Measurements from ENCODE around the gene NCAN.
"Not testable (repeated sequence)": the region's sequence is repeated elsewhere in the genome, so short reads cannot be mapped to it uniquely, and the experiment has no call there.

NCAN gene

DNA sequence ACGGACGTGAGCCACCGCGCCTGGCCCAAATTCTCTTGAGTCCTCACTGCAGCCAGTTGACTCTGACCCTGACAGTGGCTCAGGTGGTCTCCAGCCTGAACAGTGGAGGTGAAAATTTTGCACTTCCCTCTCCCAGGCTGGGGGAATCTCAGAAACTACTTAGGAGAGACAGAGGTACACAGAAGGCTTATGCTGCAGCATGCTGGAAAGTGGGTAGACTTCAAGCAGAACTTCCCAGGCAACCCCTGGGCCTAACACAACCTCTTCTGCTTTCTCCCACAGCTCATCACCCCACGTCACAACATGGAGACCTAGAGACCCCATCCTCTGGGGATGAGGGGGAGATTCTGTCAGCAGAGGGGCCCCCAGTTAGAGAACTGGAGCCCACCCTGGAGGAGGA is 14.4 kb downstream of the NCAN start:
- no peak for DNase-seq

DNA sequence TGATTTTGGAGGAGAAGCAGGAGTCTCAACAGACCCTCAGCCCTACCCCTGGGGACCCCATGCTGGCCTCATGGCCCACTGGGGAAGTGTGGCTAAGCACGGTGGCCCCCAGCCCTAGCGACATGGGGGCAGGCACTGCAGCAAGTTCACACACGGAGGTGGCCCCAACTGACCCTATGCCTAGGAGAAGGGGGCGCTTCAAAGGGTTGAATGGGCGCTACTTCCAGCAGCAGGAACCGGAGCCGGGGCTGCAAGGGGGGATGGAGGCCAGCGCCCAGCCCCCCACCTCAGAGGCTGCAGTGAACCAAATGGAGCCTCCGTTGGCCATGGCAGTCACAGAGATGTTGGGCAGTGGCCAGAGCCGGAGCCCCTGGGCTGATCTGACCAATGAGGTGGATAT is 14.9 kb downstream of the NCAN start:
- no peak for DNase-seq

DNA sequence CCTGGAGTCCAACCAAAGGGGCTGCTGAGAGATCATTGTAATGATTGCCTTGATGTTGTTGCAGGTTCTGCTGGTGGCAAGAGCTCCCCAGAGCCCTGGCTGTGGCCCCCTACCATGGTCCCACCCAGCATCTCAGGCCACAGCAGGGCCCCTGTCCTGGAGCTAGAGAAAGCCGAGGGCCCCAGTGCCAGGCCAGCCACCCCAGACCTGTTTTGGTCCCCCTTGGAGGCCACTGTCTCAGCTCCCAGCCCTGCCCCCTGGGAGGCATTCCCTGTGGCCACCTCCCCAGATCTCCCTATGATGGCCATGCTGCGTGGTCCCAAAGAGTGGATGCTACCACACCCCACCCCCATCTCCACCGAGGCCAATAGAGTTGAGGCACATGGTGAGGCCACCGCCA is 15.5 kb downstream of the NCAN start:
- no peak for DNase-seq

DNA sequence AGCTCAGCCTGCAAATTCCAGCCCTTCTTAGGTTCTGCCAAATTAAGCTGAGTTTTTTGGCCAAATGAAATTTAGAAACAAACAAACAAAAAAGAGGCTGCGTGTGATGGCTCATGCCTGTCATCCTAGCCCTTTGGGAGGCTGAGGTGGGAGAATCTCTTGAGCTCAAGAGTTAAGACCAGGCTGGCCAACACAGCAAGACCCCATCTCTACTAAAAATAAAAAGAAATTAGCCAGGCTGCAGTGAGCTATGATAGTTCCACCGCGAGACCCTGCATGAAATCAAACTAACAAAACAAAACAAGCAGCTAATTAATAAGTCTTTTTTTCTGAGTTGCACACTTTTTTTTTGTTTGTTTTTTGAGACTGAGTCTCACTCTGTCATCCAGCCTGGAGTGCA is 17.9 kb downstream of the NCAN start:
- no peak for DNase-seq

- DNase-seq = no peak
These were observed 19.2 kb downstream of the NCAN start for GRCh38 chr19:19230999-19231398.

GRCh38 chr19:19232261-19232721 is 20.5 kb downstream of the NCAN start:
- DNase-seq = no peak

DNA sequence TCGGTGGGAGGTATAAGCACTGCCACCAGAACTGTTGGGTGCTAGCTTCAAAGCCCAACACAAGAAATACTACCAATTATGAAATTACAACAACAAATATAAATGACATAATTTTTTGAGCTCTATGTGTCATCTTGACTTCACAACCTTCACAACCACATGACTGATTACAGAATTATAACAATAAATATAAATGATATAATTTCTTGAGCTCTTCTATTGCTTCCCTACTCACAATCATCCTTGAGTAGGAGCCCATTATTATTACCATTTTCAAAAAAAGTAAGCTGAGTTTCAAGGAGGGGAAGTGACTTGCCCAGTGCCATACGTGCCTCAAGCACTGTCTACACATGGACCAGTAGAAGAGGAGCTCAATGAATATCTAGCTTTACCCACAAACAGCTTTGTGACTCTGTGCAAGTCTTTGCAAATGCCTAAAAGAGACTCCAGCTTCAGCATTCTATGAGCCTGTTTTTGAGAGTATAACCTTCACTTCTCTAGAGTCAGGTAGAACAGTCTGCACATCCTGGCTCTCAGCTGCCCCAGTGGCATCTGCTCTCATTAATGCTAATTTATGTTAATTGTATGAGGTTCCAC is 22.6 kb downstream of the NCAN start:
- no peak for DNase-seq

DNA sequence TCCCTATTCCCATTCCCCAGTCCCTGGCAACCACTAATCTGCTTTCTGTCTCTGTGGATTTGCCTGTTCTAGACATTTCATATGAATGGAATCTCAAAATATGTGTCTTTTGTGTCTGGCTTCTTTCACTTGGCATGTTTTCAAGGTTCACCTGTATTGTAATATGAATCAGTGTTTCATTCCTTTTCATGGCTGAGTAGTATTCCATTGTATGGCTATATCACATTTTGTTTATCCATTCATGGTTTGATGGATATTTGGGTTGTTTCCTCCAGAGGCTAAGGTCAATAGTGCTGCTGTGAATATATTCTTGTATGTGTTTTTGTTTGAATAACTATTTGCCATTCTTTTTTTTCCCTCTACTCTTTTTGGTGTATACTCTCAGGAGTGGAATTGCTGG is 24.4 kb downstream of the NCAN start:
- DNase-seq = no peak

GRCh38 chr19:19238126-19238894 is 26.6 kb downstream of the NCAN start:
- no peak for DNase-seq

GRCh38 chr19:19239675-19240074 is 27.9 kb downstream of the NCAN start:
- DNase-seq = no peak

GRCh38 chr19:19240476-19240875 is 28.7 kb downstream of the NCAN start:
- no peak for DNase-seq

DNA sequence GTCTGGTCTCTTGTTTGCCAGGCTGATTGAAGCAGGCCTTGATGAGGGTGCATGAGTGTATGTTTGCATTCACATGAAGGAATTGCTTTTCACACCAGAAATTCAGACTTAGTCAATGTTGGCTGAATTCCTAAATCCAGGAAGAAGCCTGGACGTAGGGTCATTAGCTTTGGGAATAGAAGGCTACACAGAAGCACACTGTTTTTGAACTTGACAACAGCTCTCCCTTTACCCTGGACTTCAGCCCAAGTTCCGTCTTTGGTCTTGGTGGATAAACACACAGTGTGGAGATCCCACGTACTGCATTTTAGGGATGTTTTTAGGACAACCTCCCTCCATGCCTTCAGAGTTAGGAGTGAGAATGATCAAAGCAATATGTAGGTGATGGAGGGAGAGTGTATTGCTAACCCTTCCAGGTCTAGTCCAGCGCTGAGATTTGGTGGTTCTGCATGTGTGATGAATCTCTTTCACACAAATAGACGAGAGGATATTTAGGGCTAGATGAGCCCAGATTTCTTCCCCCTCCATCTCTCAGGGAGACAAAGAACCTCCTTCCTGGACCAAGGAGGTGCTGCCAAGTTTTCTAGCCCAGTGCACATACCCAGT is 38.5 kb downstream of the NCAN start:
- no peak for DNase-seq

GRCh38 chr19:19253409-19253808 is 41.7 kb downstream of the NCAN start:
- not testable (repeated sequence) for DNase-seq

GRCh38 chr19:19256072-19256969 is 44.6 kb downstream of the NCAN start:
- no peak for DNase-seq

- DNase-seq = no peak
These were observed 45.4 kb downstream of the NCAN start for GRCh38 chr19:19257137-19257536.

DNA sequence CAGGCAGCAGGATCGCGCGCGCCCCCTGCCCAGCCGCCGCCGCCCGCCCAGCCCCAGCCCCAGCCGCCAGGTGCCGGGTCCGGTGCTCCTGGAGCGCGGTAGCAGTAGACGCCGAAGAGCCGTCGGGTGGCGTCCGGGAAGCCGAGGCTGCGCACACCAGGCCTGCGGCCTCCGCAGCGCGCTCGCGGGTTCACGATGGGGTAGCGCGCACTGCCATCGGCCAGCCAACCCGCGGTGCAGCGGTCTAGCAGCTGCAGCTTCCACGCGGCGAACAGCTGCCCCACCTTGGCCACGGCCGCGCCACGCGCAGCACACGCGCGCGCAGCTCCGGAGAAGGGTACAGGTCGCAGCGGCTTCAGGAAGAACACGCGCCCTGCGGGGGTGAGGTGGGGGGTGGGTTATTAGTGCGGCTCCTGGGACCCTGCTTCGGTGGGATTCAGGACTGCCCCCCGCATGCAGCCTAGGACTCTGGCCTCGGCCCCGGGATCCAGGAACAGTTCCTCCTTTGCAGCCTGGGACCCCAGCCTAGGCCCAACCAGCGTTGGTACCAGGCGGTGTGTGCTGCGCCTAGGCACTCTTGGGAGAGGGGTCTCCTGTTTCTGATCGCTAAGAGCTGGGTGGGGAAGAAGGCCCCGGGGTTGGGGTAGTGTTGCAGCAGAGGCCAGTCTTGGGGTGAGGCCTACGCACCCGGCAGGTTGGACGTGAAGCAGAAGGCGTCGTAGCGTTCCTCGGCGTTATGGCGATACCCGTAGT is 46.3 kb downstream of the NCAN start:
- no peak for DNase-seq

- DNase-seq = no peak
These were observed 47.0 kb downstream of the NCAN start for GRCh38 chr19:19258589-19259338.

DNA sequence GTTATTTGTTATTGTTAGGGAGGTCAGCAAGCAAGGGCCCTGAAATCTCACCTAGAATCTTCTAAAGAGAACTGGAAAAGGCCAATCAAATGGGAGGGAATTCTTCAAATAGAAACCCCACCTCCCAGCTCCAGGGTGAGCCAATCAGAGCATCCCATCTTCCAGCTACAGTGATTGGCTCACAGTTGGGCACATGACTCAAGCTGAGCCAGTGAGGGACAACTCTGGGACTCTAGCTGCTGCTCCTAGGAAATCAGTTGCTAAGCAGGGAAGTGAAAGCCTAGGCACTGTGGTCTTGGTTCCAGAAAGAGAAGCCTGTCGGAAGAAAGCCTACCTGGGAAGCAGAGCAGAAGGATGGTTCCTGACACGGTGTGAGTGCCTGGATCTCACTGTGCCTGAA is 48.0 kb downstream of the NCAN start:
- DNase-seq = peak; percentile 28

GRCh38 chr19:19260417-19261214 is 48.9 kb downstream of the NCAN start:
- no peak for DNase-seq

DNA sequence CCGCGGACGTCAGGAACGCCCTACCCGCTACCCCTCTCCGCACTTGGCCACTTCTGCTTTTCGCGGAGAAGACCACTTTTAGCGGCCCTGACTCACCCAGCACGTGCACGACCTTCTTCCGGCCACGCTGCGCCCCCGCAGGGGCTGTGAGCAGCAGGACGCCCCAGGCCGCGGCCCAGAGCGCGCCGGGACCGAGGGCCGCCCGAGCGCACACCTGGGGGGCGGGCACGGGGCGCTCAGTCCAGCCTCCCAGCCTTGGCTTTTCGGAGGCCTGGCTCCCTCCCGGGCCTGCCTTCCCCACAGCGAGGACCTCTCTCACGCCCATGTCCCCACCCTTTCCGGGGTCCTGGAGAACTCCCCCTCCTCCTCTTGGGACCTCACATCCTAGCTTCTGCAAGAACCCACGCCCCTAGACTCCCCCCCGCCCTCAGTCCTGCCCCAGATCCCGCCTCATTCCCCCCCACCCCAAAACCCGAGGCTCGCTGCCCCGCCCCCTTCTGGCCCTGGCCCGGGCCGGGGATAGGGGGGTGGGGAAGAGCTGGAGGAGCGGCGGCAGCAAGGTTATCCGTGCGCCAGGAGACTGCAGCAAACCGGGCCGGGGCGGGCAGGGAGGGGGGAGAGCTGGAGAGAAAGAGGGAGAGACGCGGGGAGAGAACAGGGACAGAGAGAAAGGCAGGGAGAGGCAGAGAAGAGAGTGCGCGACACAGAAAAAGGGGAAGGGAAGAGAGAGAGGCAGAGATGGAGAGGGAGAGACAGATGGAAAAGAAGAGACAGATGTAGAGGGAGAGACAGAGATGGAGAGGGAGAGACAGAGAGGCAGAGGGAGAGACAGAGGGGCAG is 49.8 kb downstream of the NCAN start:
- DNase-seq = no peak
